Fibroblast of lung (primary cell): Measurements from ENCODE around the gene DDC. TPM values are rescaled to one million over a fixed set of nuclear protein-coding genes. Genes with fewer than 3 reads are reported as not detected.

Source experiments
- DNase-seq, 2 donors: peaks; one replicate each; pipeline versions ENCODE4 v3.0.0 to v3.0.0-alpha.2; 2010; ENCODE audit warnings: low read depth in 2 of 2
- H2AFZ ChIP-seq: 2 replicates; pipeline ENCODE4 v1.5.1; 2012; ENCODE audit warnings: low read length, control low read depth, inconsistent platforms
- H3K27ac ChIP-seq: 2 replicates; pipeline ENCODE4 v1.5.1; 2011; ENCODE audit warnings: low read length, control low read depth; ENCODE audit not compliant: insufficient read depth
- H3K27me3 ChIP-seq: 2 replicates; pipeline ENCODE4 v1.5.1; 2011; ENCODE audit warnings: mild to moderate bottlenecking, low read length; ENCODE audit not compliant: control insufficient read depth, insufficient read depth
- H3K36me3 ChIP-seq: 2 replicates; pipeline ENCODE4 v1.5.1; 2011; ENCODE audit warnings: low read length; ENCODE audit not compliant: control insufficient read depth, insufficient read depth
- H3K4me1 ChIP-seq: 2 replicates; pipeline ENCODE4 v1.5.1; 2011; ENCODE audit warnings: low read length; ENCODE audit not compliant: control insufficient read depth, insufficient read depth; ENCODE audit errors: extremely low read depth
- H3K4me2 ChIP-seq: 2 replicates; pipeline ENCODE4 v1.5.1; 2011; ENCODE audit warnings: low read length, control low read depth; ENCODE audit not compliant: insufficient read depth; ENCODE audit errors: extremely low read depth
- H3K4me3 ChIP-seq, 4 experiments: fragments of 200-600 bp in 1 of 4; sonication (generic) in 1 of 4; replicated peaks in 1 of 4; 2 replicates each; pipeline ENCODE4 v1.5.1; 2011 to 2016; ENCODE audit warnings: low read length in 4 of 4, low read depth in 3 of 4, mild to moderate bottlenecking in 3 of 4, control low read depth in 2 of 4, inconsistent platforms in 1 of 4, mixed read lengths in 1 of 4; ENCODE audit not compliant: insufficient read depth in 1 of 4; ENCODE audit errors: control extremely low read depth in 1 of 4
- H3K79me2 ChIP-seq: 2 replicates; pipeline ENCODE4 v1.5.1; 2012; ENCODE audit warnings: mild to moderate bottlenecking, low read length, inconsistent platforms; ENCODE audit not compliant: control insufficient read depth, insufficient read depth
- H3K9ac ChIP-seq: 2 replicates; pipeline ENCODE4 v1.5.1; 2011; ENCODE audit warnings: mild to moderate bottlenecking, low read length, control low read depth; ENCODE audit not compliant: insufficient read depth
- H3K9me3 ChIP-seq: 2 replicates; pipeline ENCODE4 v1.5.1; 2012; ENCODE audit warnings: low read depth, low read length; ENCODE audit not compliant: control insufficient read depth, insufficient read depth
- H4K20me1 ChIP-seq: 2 replicates; pipeline ENCODE4 v1.5.1; 2011; ENCODE audit warnings: low read length; ENCODE audit not compliant: control insufficient read depth, insufficient read depth; ENCODE audit errors: extremely low read depth
- EZH2 ChIP-seq: IDR thresholded peaks from 2 replicates; pipeline ENCODE4 v1.5.1; 2012; ENCODE audit warnings: low read length, control low read depth, mild to moderate bottlenecking; ENCODE audit errors: missing control alignments
- polyA plus RNA-seq, 2 donors: library from polyadenylated mRNA; depleted of rRNA in 1 of 2; stranded (reverse) in 1 of 2; unstranded in 1 of 2; fragments of >200 nt; gene quantifications; 2 replicates each; pipeline ENCODE4 v1.2.1, GENCODE V29; 2011 to 2012; ENCODE audit warnings: missing spikeins in 1 of 2
- total RNA-seq: library from RNA; depleted of rRNA; stranded (reverse); fragments of >200 nt; gene quantifications from 2 replicates; pipeline ENCODE4 v1.2.1, GENCODE V29; 2014
- TF ChIP-seq, protein P1 (sequence below), 2 donors: IDR thresholded peaks in 1 of 2; conservative IDR thresholded peaks in 1 of 2; 1 replicate in 1 of 2; 2 replicates in 1 of 2; pipeline ENCODE4 v1.5.1; 2011 to 2012; ENCODE audit warnings: low read length in 2 of 2, control low read depth in 1 of 2, inconsistent platforms in 1 of 2, low read depth in 1 of 2, mild to moderate bottlenecking in 1 of 2

Gene DDC
- total and polyA plus RNA-seq, 2 donors (not counting 1 experiment from before 2014, with no cell fraction given), result not detected

- Histone ChIP-seq H3K9me3 (no peaks in the 10 kb centered on the region), H3K27ac (no peak overlapping the region), H3K27me3 (no peaks in the 10 kb centered on the region), H3K79me2 (no peaks in the 10 kb centered on the region), H3K4me2 (no peak overlapping the region), H3K9ac (no peak overlapping the region), H3K36me3 (peaks cover 3% of the 10 kb centered on the region), H3K4me1 (no peaks in the 10 kb centered on the region), H2AFZ (no peak overlapping the region), H3K4me3 (no peak overlapping the region), H4K20me1 (no peaks in the 10 kb centered on the region)
- no peak for TF ChIP-seq EZH2
- TF ChIP-seq, protein P1, sequence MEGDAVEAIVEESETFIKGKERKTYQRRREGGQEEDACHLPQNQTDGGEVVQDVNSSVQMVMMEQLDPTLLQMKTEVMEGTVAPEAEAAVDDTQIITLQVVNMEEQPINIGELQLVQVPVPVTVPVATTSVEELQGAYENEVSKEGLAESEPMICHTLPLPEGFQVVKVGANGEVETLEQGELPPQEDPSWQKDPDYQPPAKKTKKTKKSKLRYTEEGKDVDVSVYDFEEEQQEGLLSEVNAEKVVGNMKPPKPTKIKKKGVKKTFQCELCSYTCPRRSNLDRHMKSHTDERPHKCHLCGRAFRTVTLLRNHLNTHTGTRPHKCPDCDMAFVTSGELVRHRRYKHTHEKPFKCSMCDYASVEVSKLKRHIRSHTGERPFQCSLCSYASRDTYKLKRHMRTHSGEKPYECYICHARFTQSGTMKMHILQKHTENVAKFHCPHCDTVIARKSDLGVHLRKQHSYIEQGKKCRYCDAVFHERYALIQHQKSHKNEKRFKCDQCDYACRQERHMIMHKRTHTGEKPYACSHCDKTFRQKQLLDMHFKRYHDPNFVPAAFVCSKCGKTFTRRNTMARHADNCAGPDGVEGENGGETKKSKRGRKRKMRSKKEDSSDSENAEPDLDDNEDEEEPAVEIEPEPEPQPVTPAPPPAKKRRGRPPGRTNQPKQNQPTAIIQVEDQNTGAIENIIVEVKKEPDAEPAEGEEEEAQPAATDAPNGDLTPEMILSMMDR (conservative IDR thresholded peaks at IDR 0.05 in 1 of 2, IDR thresholded peaks at IDR 0.05 in 1 of 2; ENCODE audit: low read depth in 1 of 2, low read length in 2 of 2), result no peak
- no peak for DNase-seq
These were observed 39.9 kb upstream of the DDC start for GRCh38 chr7:50605059-50605458.

DNA sequence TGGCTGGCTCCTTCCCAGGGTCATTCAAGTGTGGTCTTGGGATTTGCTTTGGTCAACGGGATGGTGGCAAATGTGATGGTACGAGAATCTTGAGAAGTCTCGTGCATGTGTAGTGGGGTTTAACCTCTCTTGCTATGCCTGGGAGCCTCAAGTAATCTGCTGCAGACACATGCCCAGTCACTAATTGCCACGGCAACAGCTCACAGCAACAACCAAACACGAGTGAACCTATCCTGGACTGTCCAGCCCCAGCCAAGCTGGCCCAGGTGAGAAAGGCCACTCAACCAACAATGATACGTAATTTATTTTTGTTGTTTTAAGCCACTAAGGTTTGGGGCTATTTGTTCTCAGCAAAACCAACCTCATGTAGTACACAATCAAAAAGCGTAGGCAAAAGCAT, 38.1 kb upstream of the DDC start:
- Histone ChIP-seq H3K27me3 (no peaks in the 10 kb centered on the region), H3K36me3 (peaks cover 3% of the 10 kb centered on the region), H3K4me1 (no peaks in the 10 kb centered on the region), H3K4me3 (no peak overlapping the region), H3K79me2 (no peaks in the 10 kb centered on the region), H3K9me3 (no peaks in the 10 kb centered on the region), H3K27ac (no peak overlapping the region), H2AFZ (no peak overlapping the region), H4K20me1 (no peaks in the 10 kb centered on the region), H3K4me2 (no peak overlapping the region), H3K9ac (no peak overlapping the region)
- TF ChIP-seq EZH2, result no peak
- TF ChIP-seq, protein P1 (conservative IDR thresholded peaks at IDR 0.05 in 1 of 2, IDR thresholded peaks at IDR 0.05 in 1 of 2; ENCODE audit: low read depth in 1 of 2, low read length in 2 of 2), result no peak
- DNase-seq, result no peak

- no peaks in the 10 kb centered on the region for H3K9me3 ChIP-seq
- no peaks in the 10 kb centered on the region for H4K20me1 ChIP-seq
- no peak overlapping the region for H3K27ac ChIP-seq
- TF ChIP-seq, protein P1 (conservative IDR thresholded peaks at IDR 0.05 in 1 of 2, IDR thresholded peaks at IDR 0.05 in 1 of 2; ENCODE audit: low read depth in 1 of 2, low read length in 2 of 2), result no peak
- no peak overlapping the region for H3K4me2 ChIP-seq
- no peak overlapping the region for H2AFZ ChIP-seq
- no peaks in the 10 kb centered on the region for H3K79me2 ChIP-seq
- H3K36me3 ChIP-seq, result peaks cover 3% of the 10 kb centered on the region
- no peaks in the 10 kb centered on the region for H3K4me1 ChIP-seq
- H3K9ac ChIP-seq, result no peak overlapping the region
- no peak overlapping the region for H3K4me3 ChIP-seq
- no peaks in the 10 kb centered on the region for H3K27me3 ChIP-seq
- DNase-seq, result no peak
These were observed 34.2 kb upstream of the DDC start for GRCh38 chr7:50599385-50599784.
